ENCODE measurements around the gene PPL. TPM values are rescaled to one million over a fixed set of nuclear protein-coding genes. Genes with fewer than 3 reads are reported as not detected.

Gene PPL
- total and polyA plus RNA-seq, 8 donors = 30.4 to 77.1 (median 37.2) TPM

DNA sequence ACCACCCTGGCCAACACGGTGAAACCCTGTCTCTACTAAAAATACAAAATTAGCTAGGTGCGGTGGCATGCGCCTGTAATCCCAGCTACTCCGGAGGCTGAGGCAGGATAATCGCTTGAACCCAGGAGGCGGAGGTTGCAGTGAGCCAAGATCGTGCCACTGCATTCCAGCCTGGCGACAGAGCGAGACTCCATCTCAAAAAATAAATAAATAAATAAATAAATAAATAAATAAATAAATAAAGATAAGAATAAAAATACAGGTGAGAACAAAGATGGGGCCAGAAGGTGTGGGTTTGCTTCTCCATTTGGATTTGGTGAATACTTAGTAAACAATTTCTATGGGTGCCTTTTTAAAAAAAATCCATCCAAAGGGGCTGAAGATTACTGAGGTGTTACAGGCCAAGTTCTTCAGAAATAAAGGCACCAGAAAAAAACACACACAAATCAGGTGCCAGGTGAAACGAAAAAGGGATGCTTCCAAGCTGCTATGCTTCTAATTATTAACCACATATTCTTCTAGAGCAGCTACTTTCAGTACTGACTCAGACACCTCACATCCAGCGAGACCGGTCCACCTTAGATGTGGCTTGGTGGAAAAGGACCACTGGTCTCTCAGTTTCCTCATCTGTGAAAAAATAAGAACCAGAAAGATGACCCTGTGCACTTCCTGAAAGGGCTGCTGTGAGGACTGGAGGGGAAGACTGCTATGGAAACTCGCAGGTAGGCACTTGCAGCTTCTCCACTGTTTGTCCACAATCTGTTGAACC is 99.0 kb downstream of the PPL start:
- H3K4me1 ChIP-seq = no peaks in the 10 kb centered on the region
- no peak overlapping the region for H3K27ac ChIP-seq
- intact Hi-C loops (cut with DNase I) = no loop called here
- H3K27me3 ChIP-seq = no peaks in the 10 kb centered on the region
- TF ChIP-seq, protein P1, sequence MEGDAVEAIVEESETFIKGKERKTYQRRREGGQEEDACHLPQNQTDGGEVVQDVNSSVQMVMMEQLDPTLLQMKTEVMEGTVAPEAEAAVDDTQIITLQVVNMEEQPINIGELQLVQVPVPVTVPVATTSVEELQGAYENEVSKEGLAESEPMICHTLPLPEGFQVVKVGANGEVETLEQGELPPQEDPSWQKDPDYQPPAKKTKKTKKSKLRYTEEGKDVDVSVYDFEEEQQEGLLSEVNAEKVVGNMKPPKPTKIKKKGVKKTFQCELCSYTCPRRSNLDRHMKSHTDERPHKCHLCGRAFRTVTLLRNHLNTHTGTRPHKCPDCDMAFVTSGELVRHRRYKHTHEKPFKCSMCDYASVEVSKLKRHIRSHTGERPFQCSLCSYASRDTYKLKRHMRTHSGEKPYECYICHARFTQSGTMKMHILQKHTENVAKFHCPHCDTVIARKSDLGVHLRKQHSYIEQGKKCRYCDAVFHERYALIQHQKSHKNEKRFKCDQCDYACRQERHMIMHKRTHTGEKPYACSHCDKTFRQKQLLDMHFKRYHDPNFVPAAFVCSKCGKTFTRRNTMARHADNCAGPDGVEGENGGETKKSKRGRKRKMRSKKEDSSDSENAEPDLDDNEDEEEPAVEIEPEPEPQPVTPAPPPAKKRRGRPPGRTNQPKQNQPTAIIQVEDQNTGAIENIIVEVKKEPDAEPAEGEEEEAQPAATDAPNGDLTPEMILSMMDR (IDR thresholded peaks at IDR 0.05) = no peak
- DNase-seq (no peak), ATAC-seq (no peak)
- no peak overlapping the region for H3K4me3 ChIP-seq
- H3K36me3 ChIP-seq = peaks cover 0 to 99% of the 10 kb centered on the region in 2 donors
- H3K9me3 ChIP-seq = no peaks in the 10 kb centered on the region

DNA sequence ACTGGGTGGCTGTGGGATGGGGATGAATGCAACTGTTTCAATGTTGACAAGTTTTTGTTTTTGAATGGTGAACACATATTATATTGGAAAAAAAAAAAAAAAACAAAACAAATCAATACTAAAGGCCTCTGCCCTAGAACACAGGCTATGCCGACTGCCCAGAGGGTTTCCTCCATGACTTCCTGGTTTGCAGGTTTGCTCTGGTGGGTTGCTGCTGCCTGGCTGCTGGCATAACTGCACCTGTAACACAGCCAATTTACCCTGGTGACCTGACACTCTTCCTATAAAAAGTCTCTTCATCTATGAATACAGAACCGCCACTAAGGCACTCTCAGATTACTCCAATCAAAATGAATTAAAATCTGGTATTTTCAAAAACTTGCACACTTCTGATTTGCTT is 100.2 kb downstream of the PPL start:
- no peak overlapping the region for H3K27ac ChIP-seq
- no peak overlapping the region for H3K4me3 ChIP-seq
- ATAC-seq (no peak), DNase-seq (no peak)
- intact Hi-C loops (cut with DNase I) = no loop called here
- TF ChIP-seq, protein P1 (IDR thresholded peaks at IDR 0.05) = no peak
- H3K9me3 ChIP-seq = no peaks in the 10 kb centered on the region
- no peaks in the 10 kb centered on the region for H3K27me3 ChIP-seq
- peaks cover 4 to 99% of the 10 kb centered on the region in 2 donors for H3K36me3 ChIP-seq
- H3K4me1 ChIP-seq = no peaks in the 10 kb centered on the region

DNA sequence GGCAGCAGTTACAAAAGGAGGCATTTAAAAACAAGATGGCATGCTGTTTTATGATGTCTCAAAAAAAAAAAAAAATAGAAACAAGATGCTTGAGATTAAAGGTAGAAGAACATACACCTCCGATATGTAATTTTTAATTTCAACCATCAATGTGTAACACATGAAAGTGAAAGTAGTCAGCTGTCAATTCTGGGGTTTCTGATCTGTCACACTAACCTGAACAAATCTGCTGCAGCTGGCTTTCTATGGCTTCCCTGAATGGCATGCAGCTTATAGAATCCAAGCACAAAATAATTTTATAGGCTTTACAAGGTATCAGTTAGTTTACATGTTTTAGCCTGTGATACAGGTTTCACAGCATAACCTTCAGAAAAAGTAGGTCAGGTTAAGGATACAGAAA is 103.4 kb downstream of the PPL start:
- peaks cover 7 to 99% of the 10 kb centered on the region in 2 donors for H3K36me3 ChIP-seq
- no peaks in the 10 kb centered on the region for H3K27me3 ChIP-seq
- no peak overlapping the region for H3K27ac ChIP-seq
- intact Hi-C loops (cut with DNase I) = no loop called here
- no peaks in the 10 kb centered on the region for H3K4me1 ChIP-seq
- ATAC-seq (no peak), DNase-seq (no peak)
- TF ChIP-seq, protein P1 (IDR thresholded peaks at IDR 0.05) = no peak
- H3K9me3 ChIP-seq = no peaks in the 10 kb centered on the region
- H3K4me3 ChIP-seq = no peak overlapping the region

DNA sequence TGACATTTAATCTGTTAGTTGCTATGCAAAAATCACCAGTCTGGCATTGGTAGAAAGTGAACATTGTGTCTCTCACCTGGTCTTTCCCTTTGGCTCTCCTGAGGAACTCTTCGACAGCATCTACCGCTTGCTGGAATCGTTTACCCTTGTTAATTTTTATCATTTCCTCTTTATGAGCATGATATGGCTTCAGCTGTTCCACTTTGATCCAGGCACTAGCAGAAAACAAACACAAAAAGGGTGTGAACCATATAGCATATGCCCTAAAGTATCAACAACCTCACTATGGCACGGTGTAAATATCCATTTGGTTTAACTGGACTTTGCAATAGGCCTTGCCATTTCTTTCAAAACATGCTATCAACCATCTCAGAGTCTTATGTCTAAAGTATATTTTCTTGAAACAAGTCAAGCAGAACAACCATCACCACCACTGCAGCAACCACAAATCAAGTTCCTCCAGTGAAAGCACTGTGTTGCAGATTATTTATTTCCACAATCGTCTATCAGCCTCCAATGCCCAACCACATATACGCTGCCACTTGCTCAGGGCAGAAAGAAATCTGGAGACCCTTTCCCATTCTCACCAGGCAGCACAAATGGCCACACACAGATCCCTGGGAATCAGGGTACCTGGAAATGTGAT is 104.1 kb downstream of the PPL start:
- Histone ChIP-seq H3K4me1 (no peaks in the 10 kb centered on the region), H3K36me3 (peaks cover 7 to 99% of the 10 kb centered on the region in 2 donors), H3K27me3 (no peaks in the 10 kb centered on the region), H3K4me3 (no peak overlapping the region), H3K27ac (no peak overlapping the region), H3K9me3 (no peaks in the 10 kb centered on the region)
- TF ChIP-seq, protein P1 (IDR thresholded peaks at IDR 0.05) = no peak
- intact Hi-C loops (cut with DNase I) = no loop called here
- DNase-seq = no peak
- no peak for ATAC-seq

Other genes starting within 250 kb of the PPL start
- gene NUDT16L1, start 243.6 kb downstream of the PPL start, total RNA-seq = 10 to 100 TPM; 26.6 to 53.1 TPM
- 10 to 100 TPM; 29.2 to 46.1 (median 35.1) TPM for gene NUDT16L1, start 243.6 kb downstream of the PPL start, polyA plus RNA-seq (ENCODE audit: insufficient read length in 6 of 6)
- 10 to 100 TPM; 16.1 to 18.9 TPM for gene ANKS3, start 202.9 kb downstream of the PPL start, total RNA-seq
- gene ANKS3, start 202.9 kb downstream of the PPL start, polyA plus RNA-seq (ENCODE audit: insufficient read length in 6 of 6) = 10 to 100 TPM; 23.5 to 32.8 (median 26.9) TPM
- 1 to 10 TPM; 1.2 to 4.2 TPM for gene DNAAF8, start 202.6 kb downstream of the PPL start, total RNA-seq
- gene DNAAF8, start 202.6 kb downstream of the PPL start, polyA plus RNA-seq (ENCODE audit: insufficient read length in 6 of 6) = 1 to 10 TPM; 1.2 to 3.5 (median 2.9) TPM
- gene ZNF500, start 170.0 kb downstream of the PPL start, total RNA-seq = 10 to 100 TPM; 12.5 to 13.6 TPM
- gene ZNF500, start 170.0 kb downstream of the PPL start, polyA plus RNA-seq (ENCODE audit: insufficient read length in 6 of 6) = 10 to 100 TPM; 13.8 to 20.8 (median 16.8) TPM
- not detected for gene SEPTIN12, start 148.8 kb downstream of the PPL start, total RNA-seq
- gene SEPTIN12, start 148.8 kb downstream of the PPL start, polyA plus RNA-seq (ENCODE audit: insufficient read length in 6 of 6) = 10 to 100 TPM in 1 of 6 donors, under 1 TPM in 2, not detected in 3; 0.28 to 14.6 (median 0.65) TPM
- 10 to 100 TPM; 28.6 to 40.5 TPM for gene SMIM22, start 141.8 kb downstream of the PPL start, total RNA-seq
- gene SMIM22, start 141.8 kb downstream of the PPL start, polyA plus RNA-seq (ENCODE audit: insufficient read length in 6 of 6) = 1 to 10 TPM; 3.4 to 5.6 (median 4.0) TPM
- 10 to 100 TPM; 19.3 to 27.3 TPM for gene ROGDI, start 134.5 kb downstream of the PPL start, total RNA-seq
- gene ROGDI, start 134.5 kb downstream of the PPL start, polyA plus RNA-seq (ENCODE audit: insufficient read length in 6 of 6) = 10 to 100 TPM; 15.7 to 46.4 (median 34.9) TPM
- 10 to 100 TPM; 88.9 to 95.5 TPM for gene GLYR1, start 89.9 kb downstream of the PPL start, total RNA-seq
- 100 to 1,000 TPM in 5 of 6 donors, 10 to 100 TPM in 1; 65.2 to 128 (median 116) TPM for gene GLYR1, start 89.9 kb downstream of the PPL start, polyA plus RNA-seq (ENCODE audit: insufficient read length in 6 of 6)
- gene UBN1, start 89.7 kb downstream of the PPL start, total RNA-seq = 10 to 100 TPM; 31.3 to 38.6 TPM
- gene UBN1, start 89.7 kb downstream of the PPL start, polyA plus RNA-seq (ENCODE audit: insufficient read length in 6 of 6) = 10 to 100 TPM; 31.5 to 41.1 (median 36.4) TPM
- gene SEC14L5, start 21.2 kb upstream of the PPL start, total RNA-seq = under 1 TPM; 0.52 to 0.76 TPM
- gene SEC14L5, start 21.2 kb upstream of the PPL start, polyA plus RNA-seq (ENCODE audit: insufficient read length in 6 of 6) = under 1 TPM; 0.17 to 0.58 (median 0.31) TPM
- gene NAGPA, start 96.8 kb upstream of the PPL start, total RNA-seq = 10 to 100 TPM in 1 of 2 donors, 1 to 10 TPM in 1; 9.6 to 21.0 TPM
- 10 to 100 TPM in 1 of 6 donors, 1 to 10 TPM in 5; 7.7 to 10.3 (median 8.8) TPM for gene NAGPA, start 96.8 kb upstream of the PPL start, polyA plus RNA-seq (ENCODE audit: insufficient read length in 6 of 6)
- 100 to 1,000 TPM in 1 of 2 donors, 10 to 100 TPM in 1; 67.0 to 209 TPM for gene C16orf89, start 128.8 kb upstream of the PPL start, total RNA-seq
- gene C16orf89, start 128.8 kb upstream of the PPL start, polyA plus RNA-seq (ENCODE audit: insufficient read length in 6 of 6) = 100 to 1,000 TPM in 5 of 6 donors, 10 to 100 TPM in 1; 85.6 to 150 (median 139) TPM
- gene ALG1, start 134.7 kb upstream of the PPL start, total RNA-seq = 10 to 100 TPM; 28.5 to 39.0 TPM
- gene ALG1, start 134.7 kb upstream of the PPL start, polyA plus RNA-seq (ENCODE audit: insufficient read length in 6 of 6) = 10 to 100 TPM; 20.2 to 23.0 (median 21.5) TPM
- 10 to 100 TPM in 1 of 2 donors, 1 to 10 TPM in 1; 7.2 to 15.0 TPM for gene EEF2KMT, start 160.6 kb upstream of the PPL start, total RNA-seq
- gene EEF2KMT, start 160.6 kb upstream of the PPL start, polyA plus RNA-seq (ENCODE audit: insufficient read length in 6 of 6) = 10 to 100 TPM in 5 of 6 donors, 1 to 10 TPM in 1; 9.4 to 16.5 (median 13.0) TPM

Data from left lung (tissue), 10 donors.